ACC112 (cell line): ENCODE measurements around the gene IFI44L.

Experiments used
- H2AFZ ChIP-seq: fragments of 200-600 bp; sonication (generic); one replicate; pipeline ENCODE4 v1.6.0; 2017; ENCODE audit warnings: antibody characterized with exemption, low read length; ENCODE audit not compliant: unreplicated experiment
- H3K27ac ChIP-seq: fragments of 200-600 bp; sonication (generic); 2 replicates; pipeline ENCODE4 v1.5.1; 2014; ENCODE audit warnings: low read depth, mild to moderate bottlenecking, antibody characterized with exemption, low read length, moderate library complexity
- H3K27me3 ChIP-seq: fragments of 200-600 bp; sonication (generic); 2 replicates; pipeline ENCODE4 v1.6.1; 2014; ENCODE audit warnings: mild to moderate bottlenecking, antibody characterized with exemption, low read length, moderate library complexity, mixed read lengths; ENCODE audit not compliant: insufficient read depth
- H3K36me3 ChIP-seq: fragments of 200-600 bp; sonication (generic); 2 replicates; pipeline ENCODE4 v1.6.1; 2016; ENCODE audit warnings: mild to moderate bottlenecking, antibody characterized with exemption, low read length, moderate library complexity, mixed read lengths; ENCODE audit not compliant: insufficient read depth
- H3K4me1 ChIP-seq: fragments of 200-600 bp; sonication (generic); one replicate; pipeline ENCODE4 v1.6.1; 2016; ENCODE audit warnings: low read length, mixed read lengths; ENCODE audit not compliant: insufficient read depth, unreplicated experiment, control insufficient read depth
- H3K4me3 ChIP-seq: fragments of 200-600 bp; sonication (generic); 2 replicates; pipeline ENCODE4 v1.5.1; 2014; ENCODE audit warnings: mild to moderate bottlenecking, low read depth, low read length
- H3K79me2 ChIP-seq: fragments of 200-600 bp; sonication (generic); one replicate; pipeline ENCODE4 v1.6.0; 2016; ENCODE audit warnings: low read length; ENCODE audit not compliant: control insufficient read depth, unreplicated experiment, insufficient read depth

The IFI44L gene

GRCh38 chr1:78633209-78633608 lies 13.0 kb downstream of the IFI44L start:
- no peak overlapping the region for H2AFZ ChIP-seq
- no peak overlapping the region for H3K27ac ChIP-seq
- no peaks in the 10 kb centered on the region for H3K27me3 ChIP-seq
- H3K4me1 ChIP-seq: peaks cover 16% of the 10 kb centered on the region
- peaks cover 87% of the 10 kb centered on the region for H3K79me2 ChIP-seq
- no peak overlapping the region for H3K4me3 ChIP-seq
- peaks cover 88% of the 10 kb centered on the region for H3K36me3 ChIP-seq

GRCh38 chr1:78640462-78640861 lies 20.2 kb downstream of the IFI44L start:
- Histone ChIP-seq H3K4me1 (no peaks in the 10 kb centered on the region), H3K36me3 (peaks cover 96% of the 10 kb centered on the region), H3K27me3 (no peaks in the 10 kb centered on the region), H2AFZ (no peak overlapping the region), H3K4me3 (no peak overlapping the region), H3K79me2 (peaks cover 34% of the 10 kb centered on the region), H3K27ac (no peak overlapping the region)

- Histone ChIP-seq H3K27ac (no peak overlapping the region), H3K27me3 (no peaks in the 10 kb centered on the region), H3K4me3 (no peak overlapping the region), H3K36me3 (peaks cover 98% of the 10 kb centered on the region), H3K79me2 (peaks cover 25% of the 10 kb centered on the region), H3K4me1 (no peaks in the 10 kb centered on the region), H2AFZ (no peak overlapping the region)
These were observed 21.3 kb downstream of the IFI44L start for GRCh38 chr1:78641558-78641957.

- Histone ChIP-seq H3K27ac (no peak overlapping the region), H3K36me3 (peaks cover 81% of the 10 kb centered on the region), H2AFZ (no peak overlapping the region), H3K27me3 (no peaks in the 10 kb centered on the region), H3K4me3 (no peak overlapping the region), H3K79me2 (peaks cover 10% of the 10 kb centered on the region), H3K4me1 (peaks cover 12% of the 10 kb centered on the region)
These were observed 25.5 kb downstream of the IFI44L start for GRCh38 chr1:78645723-78646122.

GRCh38 chr1:78647238-78647637 lies 27.0 kb downstream of the IFI44L start:
- Histone ChIP-seq H3K4me3 (no peak overlapping the region), H3K36me3 (peaks cover 81% of the 10 kb centered on the region), H3K27me3 (no peaks in the 10 kb centered on the region), H3K27ac (0 out of 2 replicates have a peak overlapping the region, but pooled peaks have one; percentile 86), H3K79me2 (peaks cover 26% of the 10 kb centered on the region), H3K4me1 (peaks cover 17% of the 10 kb centered on the region), H2AFZ (no peak overlapping the region)

GRCh38 chr1:78649628-78650027 lies 29.4 kb downstream of the IFI44L start, which contains the start of gene IFI44:
TSS of gene IFI44 (plus strand) at chr1:78649831. CDS start at chr1:78650196, 365 bp downstream.
- H3K27ac ChIP-seq: peak within 1 kb of the TSS; percentile 86
- peaks cover 48% of the 10 kb centered on the region for H3K79me2 ChIP-seq

GRCh38 chr1:78650114-78650660 lies 29.9 kb downstream of the IFI44L start:
- Histone ChIP-seq H3K4me1 (peaks cover 29% of the 10 kb centered on the region), H3K27me3 (no peaks in the 10 kb centered on the region), H2AFZ (no peak overlapping the region), H3K27ac (peak overlapping the region; percentile 86), H3K79me2 (peaks cover 51% of the 10 kb centered on the region), H3K4me3 (peak overlapping the region; percentile 81), H3K36me3 (peaks cover 79% of the 10 kb centered on the region)

More at GRCh38 chr1:78649628-78650027, 29.4 kb downstream of the IFI44L start, which contains the start of gene IFI44:
- H3K36me3 ChIP-seq: peaks cover 79% of the 10 kb centered on the region
- H3K27me3 ChIP-seq: no peaks in the 10 kb centered on the region
- no peak within 1 kb of the TSS for H2AFZ ChIP-seq
- peaks cover 29% of the 10 kb centered on the region for H3K4me1 ChIP-seq
- H3K4me3 ChIP-seq: peak within 1 kb of the TSS; percentile 81

GRCh38 chr1:78651241-78651640 lies 31.0 kb downstream of the IFI44L start:
- Histone ChIP-seq H2AFZ (no peak overlapping the region), H3K79me2 (peaks cover 51% of the 10 kb centered on the region)

GRCh38 chr1:78652019-78652560 lies 31.8 kb downstream of the IFI44L start:
- no peak overlapping the region for H2AFZ ChIP-seq
- no peak overlapping the region for H3K27ac ChIP-seq
- peaks cover 29% of the 10 kb centered on the region for H3K4me1 ChIP-seq
- peaks cover 75% of the 10 kb centered on the region for H3K36me3 ChIP-seq
- H3K4me3 ChIP-seq: peak overlapping the region; percentile 81
- no peaks in the 10 kb centered on the region for H3K27me3 ChIP-seq
- peaks cover 51% of the 10 kb centered on the region for H3K79me2 ChIP-seq

More at GRCh38 chr1:78651241-78651640, 31.0 kb downstream of the IFI44L start:
- peaks cover 29% of the 10 kb centered on the region for H3K4me1 ChIP-seq
- H3K36me3 ChIP-seq: peaks cover 78% of the 10 kb centered on the region
- H3K27ac ChIP-seq: peak overlapping the region; percentile 86; the same call in 1 of the 2 replicates
- peak overlapping the region; percentile 81 for H3K4me3 ChIP-seq
- H3K27me3 ChIP-seq: no peaks in the 10 kb centered on the region

- H3K36me3 ChIP-seq: peaks cover 94% of the 10 kb centered on the region
These were observed 38.7 kb downstream of the IFI44L start for GRCh38 chr1:78658901-78659300.

GRCh38 chr1:78663923-78664322 lies 43.7 kb downstream of the IFI44L start:
- H3K79me2 ChIP-seq: peaks cover 5% of the 10 kb centered on the region
- peaks cover under 1% of the 10 kb centered on the region for H3K4me1 ChIP-seq
- no peak overlapping the region for H3K27ac ChIP-seq
- peaks cover 52% of the 10 kb centered on the region for H3K36me3 ChIP-seq
- H3K4me3 ChIP-seq: no peak overlapping the region
- no peak overlapping the region for H2AFZ ChIP-seq
- no peaks in the 10 kb centered on the region for H3K27me3 ChIP-seq

More at GRCh38 chr1:78658901-78659300, 38.7 kb downstream of the IFI44L start:
- H3K27me3 ChIP-seq: no peaks in the 10 kb centered on the region
- no peak overlapping the region for H2AFZ ChIP-seq
- no peak overlapping the region for H3K4me3 ChIP-seq
- H3K4me1 ChIP-seq: peaks cover 7% of the 10 kb centered on the region
- peaks cover 15% of the 10 kb centered on the region for H3K79me2 ChIP-seq
- H3K27ac ChIP-seq: no peak overlapping the region
